Jurkat, Clone E6-1 (cell line): ENCODE results near the gene ARRDC3.
A peak's percentile ranks its signal among the peaks of the same experiment; 100 is the strongest.
"Not testable (repeated sequence)": the region's sequence is repeated elsewhere in the genome, so short reads cannot be mapped to it uniquely, and the experiment has no call there.

ENCODE experiments used
- DNase-seq: peaks from one replicate; pipeline ENCODE4 v3.0.0-alpha.2; 2011; ENCODE audit warnings: low read depth, low spot score
- H3K4me3 ChIP-seq: 2 replicates; pipeline ENCODE4 v1.5.1; 2011; ENCODE audit warnings: mild to moderate bottlenecking, low read length, control low read depth, moderate library complexity

ARRDC3 gene

GRCh38 chr5:91365498-91365897 lies 17.6 kb downstream of the ARRDC3 start:
- H3K4me3 ChIP-seq = no peak overlapping the region
- DNase-seq = no peak

DNA sequence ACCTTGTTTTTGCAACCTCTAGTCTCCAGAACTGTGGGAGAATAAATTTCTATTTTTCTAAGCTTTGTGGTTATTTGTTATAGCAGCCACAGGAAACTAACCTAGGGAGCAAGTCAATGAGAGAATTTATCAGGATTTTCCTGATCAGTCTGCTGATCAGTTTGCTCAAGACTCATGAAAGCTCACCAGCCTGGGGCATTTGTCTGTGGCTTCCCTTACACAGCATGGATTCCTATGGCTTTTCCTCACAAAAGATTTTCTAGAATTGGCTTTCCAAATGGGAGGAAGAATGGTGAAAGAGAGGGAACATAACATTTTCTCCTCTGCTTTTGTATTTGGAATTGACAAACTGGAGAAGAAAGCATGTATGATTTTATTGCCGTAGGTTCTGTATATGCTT lies 20.2 kb downstream of the ARRDC3 start:
- H3K4me3 ChIP-seq = no peak overlapping the region
- no peak for DNase-seq

DNA sequence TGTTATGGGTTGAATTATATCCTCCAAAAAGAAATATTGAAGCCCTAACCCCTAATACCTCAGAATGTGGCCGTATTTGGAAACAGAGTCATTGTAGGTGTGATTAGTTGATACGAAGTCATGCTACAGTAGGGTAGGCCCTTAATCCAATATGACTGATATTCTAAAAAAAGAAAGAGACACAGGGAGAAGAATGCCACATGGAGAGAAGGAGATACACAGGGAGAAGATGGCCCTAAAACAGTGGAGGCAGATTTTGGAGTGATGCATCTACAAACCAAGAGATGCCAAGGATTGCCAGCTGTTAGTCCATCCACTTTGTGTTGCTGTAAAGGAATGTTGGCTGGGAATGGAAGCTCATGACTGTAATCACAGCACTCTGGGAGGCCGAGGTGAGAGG lies 21.3 kb downstream of the ARRDC3 start:
- H3K4me3 ChIP-seq = no peak overlapping the region
- DNase-seq = no peak

- DNase-seq = peak; percentile 61
- H3K4me3 ChIP-seq = no peak overlapping the region
Observed at GRCh38 chr5:91361055-91361701, 21.9 kb downstream of the ARRDC3 start.

DNA sequence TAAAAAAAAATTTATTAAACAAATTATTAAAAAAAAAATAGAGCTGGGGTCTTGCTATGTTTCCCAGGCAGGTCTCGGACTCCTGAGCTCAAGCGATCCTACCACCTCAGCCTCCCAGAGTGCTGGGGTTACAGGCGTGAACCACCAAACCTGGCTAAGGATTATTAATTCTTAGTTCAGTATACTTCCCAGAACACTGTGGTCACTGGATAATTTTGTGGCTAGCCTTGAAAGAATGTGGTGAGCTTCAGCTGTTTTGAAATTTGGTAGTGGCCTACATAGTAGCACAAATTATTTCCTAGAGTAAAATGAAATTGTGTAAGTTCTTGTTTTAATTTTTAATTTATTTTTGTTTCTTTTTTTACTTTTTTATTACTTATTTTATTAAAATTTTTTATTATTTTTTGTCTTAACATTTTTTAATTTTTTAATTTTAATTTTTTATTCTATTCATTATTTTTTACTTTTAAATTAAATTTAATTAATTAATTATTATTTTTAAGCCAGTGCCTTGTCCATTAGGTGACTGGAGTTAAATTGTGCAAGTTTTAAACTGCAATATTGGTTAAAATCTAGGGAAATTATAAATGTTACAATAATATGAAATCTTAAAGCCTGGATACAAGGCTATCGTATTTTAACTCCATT lies 23.0 kb downstream of the ARRDC3 start:
- DNase-seq = no peak
- no peak overlapping the region for H3K4me3 ChIP-seq

GRCh38 chr5:91357806-91358205 lies 25.3 kb downstream of the ARRDC3 start:
- DNase-seq = no peak
- no peak overlapping the region for H3K4me3 ChIP-seq

DNA sequence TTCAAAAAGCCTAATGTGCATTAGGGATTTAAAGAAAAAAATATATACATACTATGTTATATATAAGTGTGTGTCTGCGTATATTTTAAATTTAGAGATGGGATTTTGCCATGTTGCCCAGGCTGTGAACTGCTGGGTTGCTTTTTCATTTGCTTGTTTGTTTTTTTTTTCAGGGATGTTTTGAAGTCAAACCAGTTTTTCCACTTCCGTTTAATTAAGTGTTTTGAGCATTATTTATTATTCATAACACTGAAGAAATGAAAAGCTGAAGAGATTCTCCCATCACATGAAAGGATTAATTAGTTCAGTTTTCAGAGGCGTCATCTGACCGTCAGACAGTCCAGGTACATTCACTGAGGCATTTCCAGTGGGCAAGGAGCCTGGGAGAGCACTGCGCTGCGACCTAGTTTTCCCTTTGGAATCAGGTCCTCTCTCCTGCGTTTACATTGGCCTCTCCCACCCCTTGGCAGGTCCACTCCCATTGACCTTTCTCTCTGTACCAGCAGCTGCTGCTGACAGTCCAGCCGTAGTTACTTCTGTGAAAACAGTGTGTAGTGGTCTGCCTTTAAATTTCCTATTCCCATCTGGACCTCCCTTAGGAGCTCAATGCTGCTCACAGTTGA lies 26.0 kb downstream of the ARRDC3 start:
- DNase-seq = no peak
- H3K4me3 ChIP-seq = no peak overlapping the region

GRCh38 chr5:91354867-91355266 lies 28.2 kb downstream of the ARRDC3 start:
- DNase-seq, H3K4me3 ChIP-seq: not testable (repeated sequence)

DNA sequence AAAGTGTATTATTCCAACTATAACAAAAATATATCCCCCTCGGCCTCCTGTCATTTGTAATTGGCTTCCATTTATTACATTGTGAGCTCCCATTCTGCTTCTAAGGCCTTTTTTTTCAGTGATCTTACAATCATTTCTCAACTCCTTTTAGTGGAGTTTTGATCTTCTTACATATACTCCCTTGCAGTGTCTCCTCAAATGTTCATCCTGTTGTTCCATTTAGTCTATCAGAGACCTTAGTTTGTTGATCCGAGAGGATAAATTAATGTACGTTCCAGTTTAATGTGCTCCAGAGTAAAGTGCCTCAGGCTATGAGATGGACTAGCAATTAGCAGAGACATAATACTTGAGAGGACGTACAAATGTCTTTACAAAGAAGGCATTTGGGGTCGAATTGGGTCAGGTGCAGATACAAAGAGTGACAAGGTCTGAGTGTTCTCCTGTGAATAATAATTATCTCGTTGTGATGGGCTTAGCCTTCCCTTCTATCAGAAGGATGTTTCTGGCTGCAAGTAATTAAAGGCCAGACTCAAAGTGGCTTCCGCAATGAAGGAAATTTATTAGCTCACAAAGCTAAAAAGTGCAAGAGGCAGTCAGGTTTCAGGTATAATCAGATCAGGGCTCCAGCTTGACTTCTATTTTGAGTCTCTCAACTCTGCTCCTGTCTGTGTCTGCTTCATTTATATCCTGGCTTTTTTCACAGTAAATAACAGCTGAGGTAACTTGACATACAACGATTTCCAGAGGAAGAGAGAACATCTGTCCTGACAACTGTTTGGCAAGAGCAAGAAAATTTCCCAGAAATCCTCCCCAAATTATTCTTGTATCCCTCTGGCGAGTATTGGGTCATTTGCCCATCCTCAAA lies 30.1 kb downstream of the ARRDC3 start:
- no peak overlapping the region for H3K4me3 ChIP-seq
- no peak for DNase-seq

DNA sequence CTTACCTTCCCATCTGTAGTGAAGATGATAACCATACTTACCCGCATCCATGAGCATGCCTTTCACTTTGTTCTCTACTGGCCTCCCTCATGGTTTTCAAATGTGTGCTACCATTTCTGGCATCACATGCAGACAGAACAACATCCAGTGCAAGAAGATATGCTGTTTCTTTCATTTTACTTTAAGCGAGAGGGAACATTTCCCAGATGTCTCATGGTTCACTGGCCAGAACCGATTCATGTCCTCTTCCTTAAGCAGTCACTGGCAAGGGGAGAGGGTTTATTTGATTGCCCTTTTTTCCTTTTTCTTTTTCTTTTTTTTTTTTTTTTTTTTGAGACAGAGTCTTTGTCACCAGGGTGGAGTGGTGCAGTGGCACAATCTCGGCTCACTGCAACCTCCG lies 37.7 kb downstream of the ARRDC3 start:
- H3K4me3 ChIP-seq = no peak overlapping the region
- DNase-seq = no peak

DNA sequence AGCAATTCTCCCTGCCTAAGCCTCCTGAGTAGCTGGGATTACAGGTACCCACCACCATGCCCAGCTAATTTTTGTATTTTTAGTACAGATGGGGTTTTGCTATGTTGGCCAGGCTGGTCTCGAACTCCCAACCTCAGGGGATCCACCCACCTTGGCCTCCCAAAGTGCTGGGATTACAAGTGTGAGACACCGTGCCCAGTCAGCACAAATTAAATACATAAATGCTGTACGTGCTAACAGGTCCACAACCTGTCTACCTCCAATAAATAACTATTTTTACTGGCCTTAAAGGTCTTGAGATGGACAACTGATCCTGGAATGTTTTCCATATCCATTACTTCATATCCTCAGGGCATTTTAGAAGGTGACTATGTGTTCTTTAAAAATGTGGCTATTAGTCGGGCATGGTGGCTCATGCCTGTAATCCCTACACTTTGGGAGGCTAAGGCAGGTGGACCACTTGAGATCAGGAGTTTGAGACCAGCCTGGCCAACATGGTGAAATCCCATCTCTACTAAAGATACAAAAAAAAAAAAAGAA lies 38.4 kb downstream of the ARRDC3 start:
- DNase-seq, H3K4me3 ChIP-seq: not testable (repeated sequence)

DNA sequence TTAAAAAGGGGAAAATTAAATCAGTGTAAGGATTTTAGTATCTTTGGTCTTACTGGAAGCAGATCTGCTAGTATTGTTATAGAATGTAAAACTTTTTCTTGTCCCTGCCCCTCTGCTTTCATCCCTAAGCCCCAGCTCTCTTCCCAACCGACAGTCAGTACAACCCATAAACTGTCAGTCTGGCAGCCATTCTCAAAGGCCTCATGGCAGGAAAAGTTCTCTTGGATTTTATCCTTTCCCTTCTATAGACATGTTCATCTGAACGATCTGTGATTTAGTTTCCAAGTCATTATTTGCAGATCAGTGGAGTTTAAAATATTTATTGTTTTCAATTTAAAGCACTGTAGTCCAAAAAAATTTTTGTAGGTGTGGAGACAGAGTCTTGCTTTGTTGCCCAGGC lies 39.2 kb downstream of the ARRDC3 start:
- no peak overlapping the region for H3K4me3 ChIP-seq
- no peak for DNase-seq

GRCh38 chr5:91342931-91343330 lies 40.2 kb downstream of the ARRDC3 start:
- not testable (repeated sequence) for H3K4me3 ChIP-seq, DNase-seq

- no peak for DNase-seq
- no peak overlapping the region for H3K4me3 ChIP-seq
Observed at GRCh38 chr5:91341154-91341553, 42.0 kb downstream of the ARRDC3 start.

DNA sequence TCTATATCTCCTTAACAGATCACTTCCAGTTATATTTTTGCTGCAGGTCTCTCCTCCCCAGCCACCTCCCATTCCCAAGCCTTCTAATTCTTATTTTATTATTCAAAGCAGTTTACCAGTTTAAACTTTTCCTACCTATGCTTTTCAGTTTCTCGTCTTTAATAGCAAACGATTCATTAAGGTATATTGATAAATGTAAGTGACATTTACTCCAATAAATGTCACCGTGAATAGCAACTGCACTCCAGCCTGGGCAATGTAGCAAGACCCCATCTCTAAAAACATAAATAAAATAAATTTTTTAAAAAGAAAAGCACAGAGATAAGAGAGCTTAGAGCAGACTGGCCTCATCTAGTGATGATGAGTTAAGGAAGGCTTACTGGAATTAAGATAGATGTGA lies 42.6 kb downstream of the ARRDC3 start:
- DNase-seq = no peak
- H3K4me3 ChIP-seq = no peak overlapping the region

DNA sequence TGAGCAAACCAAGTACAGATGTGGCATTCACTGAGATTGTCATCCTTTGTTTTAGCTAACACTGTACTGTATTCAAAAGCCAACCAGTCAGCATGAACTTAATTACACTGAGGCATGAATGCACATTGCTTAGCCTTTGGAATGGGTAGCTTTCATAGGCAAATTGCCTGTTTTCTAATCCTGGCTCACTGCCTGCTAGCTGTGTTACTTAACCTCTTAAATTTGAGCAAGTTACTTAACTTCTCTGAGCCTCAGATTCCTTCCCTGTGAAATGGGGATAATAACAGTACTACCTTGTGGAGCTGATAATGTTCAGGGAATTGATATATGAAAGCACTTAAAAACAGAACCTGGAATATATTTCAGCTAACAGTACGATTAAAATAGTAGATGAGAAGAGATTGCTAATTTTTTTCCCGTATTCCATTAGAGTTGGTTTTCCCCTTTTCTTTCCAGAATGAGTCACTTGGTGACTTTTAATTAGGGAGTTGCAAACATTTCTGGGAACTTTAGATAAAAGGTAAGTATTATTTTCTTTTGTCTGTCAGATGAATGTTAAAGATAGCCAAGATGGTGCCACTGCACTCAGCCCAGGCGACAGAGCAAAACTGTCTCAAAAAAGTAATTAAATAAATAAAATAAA lies 43.9 kb downstream of the ARRDC3 start:
- no peak for DNase-seq
- H3K4me3 ChIP-seq = no peak overlapping the region

DNA sequence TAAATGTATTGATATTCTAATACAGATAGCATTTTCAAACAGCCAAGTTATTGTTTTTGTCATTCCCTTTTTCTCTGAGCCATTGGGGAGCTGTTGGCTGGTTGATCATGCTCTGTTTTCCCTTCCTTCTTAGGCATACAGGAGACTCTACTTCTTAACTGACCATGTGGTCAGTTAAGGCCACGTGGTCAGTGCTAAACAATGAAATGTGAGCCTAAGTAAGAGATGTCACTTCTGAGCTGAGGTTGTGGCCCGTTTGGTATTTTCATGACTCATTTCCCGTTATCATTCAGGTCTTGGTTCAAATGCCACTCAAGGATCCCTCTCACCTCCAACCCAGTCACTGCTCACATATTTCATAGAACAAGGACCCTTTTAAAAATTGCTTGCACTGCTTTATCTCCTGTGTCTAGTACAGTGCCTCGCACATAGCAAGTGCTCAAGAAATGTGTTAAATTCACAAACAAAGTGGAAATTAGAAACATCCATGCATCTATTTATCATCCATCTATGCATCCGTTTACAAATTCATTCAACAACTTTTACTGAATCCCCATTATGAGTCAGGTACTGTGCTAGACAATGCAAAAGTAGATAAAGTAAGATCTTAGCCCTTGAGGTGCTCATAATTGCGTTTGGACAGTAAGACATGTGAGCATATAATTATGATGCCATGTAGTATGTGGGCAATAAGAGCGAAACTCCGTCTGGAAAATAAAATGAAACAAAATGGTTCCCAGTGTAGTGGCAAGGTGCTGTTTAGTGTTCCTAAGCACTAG lies 50.7 kb downstream of the ARRDC3 start:
- H3K4me3 ChIP-seq = no peak overlapping the region
- DNase-seq = no peak

- no peak overlapping the region for H3K4me3 ChIP-seq
- no peak for DNase-seq
Observed at GRCh38 chr5:91331705-91332104, 51.4 kb downstream of the ARRDC3 start.
